HepG2 (cell line): Measurements from ENCODE around the gene INTS6. TPM values are rescaled to one million over a fixed set of nuclear protein-coding genes. Genes with fewer than 3 reads are reported as not detected.
A peak's percentile ranks its signal among the peaks of the same experiment; 100 is the strongest.

Source experiments
- BHLHE40 ChIP-seq: IDR thresholded peaks from 2 replicates; pipeline ENCODE4 v1.6.1; 2011; ENCODE audit warnings: low read length, improper control_type of control experiment
- BRF2 ChIP-seq: sonication (generic); formaldehyde crosslinking; IDR thresholded peaks from 2 replicates; pipeline ENCODE4 v1.8.1; 2022; ENCODE audit warnings: mild to moderate bottlenecking, missing genetic modification reagents
- DMAP1 ChIP-seq: IDR thresholded peaks from 2 replicates; pipeline ENCODE4 v1.6.1; 2016
- HBP1 ChIP-seq: IDR thresholded peaks from 2 replicates; pipeline ENCODE4 v1.6.1; 2016; ENCODE audit warnings: low read depth, control low read depth
- HCFC1 ChIP-seq: fragments of 150-350 bp; IDR thresholded peaks from 2 replicates; pipeline ENCODE4 v1.6.1; 2014; ENCODE audit warnings: low read depth, low read length
- HES4 ChIP-seq: sonication (generic); formaldehyde crosslinking; IDR thresholded peaks from 2 replicates; pipeline ENCODE4 v1.9.0; 2021; ENCODE audit warnings: mild to moderate bottlenecking, missing genetic modification reagents, borderline replicate concordance
- KLF13 ChIP-seq: sonication (generic); formaldehyde crosslinking; IDR thresholded peaks from 2 replicates; pipeline ENCODE4 v1.4.0; 2020; ENCODE audit warnings: mild to moderate bottlenecking, missing genetic modification reagents
- KLF16 ChIP-seq, 2 experiments: sonication (generic) in 1 of 2; formaldehyde crosslinking in 1 of 2; IDR thresholded peaks; 2 replicates each; pipeline versions ENCODE4 v1.6.1 to v1.8.0; 2016 to 2023; ENCODE audit warnings: missing genetic modification reagents in 2 of 2, missing compliant biosample characterization in 1 of 2
- MED1 ChIP-seq: sonication (generic); formaldehyde crosslinking; IDR thresholded peaks from 2 replicates; pipeline ENCODE4 v1.4.0; 2020; ENCODE audit warnings: missing genetic modification reagents
- MTA3 ChIP-seq: sonication (generic); formaldehyde crosslinking; IDR thresholded peaks from 2 replicates; pipeline ENCODE4 v1.4.0; 2020; ENCODE audit warnings: missing genetic modification reagents
- NAIF1 ChIP-seq: sonication (generic); formaldehyde crosslinking; IDR thresholded peaks from 2 replicates; pipeline ENCODE4 v1.5.0; 2020; ENCODE audit warnings: mild to moderate bottlenecking, missing genetic modification reagents, borderline replicate concordance
- SMC3 ChIP-seq: IDR thresholded peaks from 2 replicates; pipeline ENCODE4 v1.6.1; 2011; ENCODE audit warnings: low read length, improper control_type of control experiment
- SNAPC2 ChIP-seq: sonication (generic); formaldehyde crosslinking; IDR thresholded peaks from 2 replicates; pipeline ENCODE4 v1.8.1; 2022; ENCODE audit warnings: mild to moderate bottlenecking, missing genetic modification reagents
- SRSF1 ChIP-seq: fragments of 200-400 bp; formaldehyde crosslinking; optimal IDR thresholded peaks from 2 replicates; pipeline ENCODE3; 2017; ENCODE audit warnings: mild to moderate bottlenecking, low read depth, low read length, moderate library complexity
- TAF1 ChIP-seq: sonication (generic); formaldehyde crosslinking; IDR thresholded peaks from 2 replicates; pipeline ENCODE4 v1.4.0; 2020; ENCODE audit warnings: missing genetic modification reagents
- THAP11 ChIP-seq: IDR thresholded peaks from 2 replicates; pipeline ENCODE4 v1.6.1; 2016; ENCODE audit warnings: missing biosample characterization, missing genetic modification reagents
- ZBTB21 ChIP-seq: sonication (generic); formaldehyde crosslinking; IDR thresholded peaks from 2 replicates; pipeline ENCODE4 v1.4.0; 2020; ENCODE audit warnings: missing genetic modification reagents
- ZBTB42 ChIP-seq: sonication (generic); formaldehyde crosslinking; IDR thresholded peaks from 2 replicates; pipeline ENCODE4 v1.5.0; 2020; ENCODE audit warnings: mild to moderate bottlenecking, missing genetic modification reagents
- ZIK1 ChIP-seq: sonication (generic); formaldehyde crosslinking; IDR thresholded peaks from 2 replicates; pipeline ENCODE4 v1.5.0; 2020; ENCODE audit warnings: mild to moderate bottlenecking, low read depth, missing genetic modification reagents, borderline replicate concordance
- ZNF251 ChIP-seq: sonication (generic); formaldehyde crosslinking; IDR thresholded peaks from 2 replicates; pipeline ENCODE4 v1.9.0; 2021; ENCODE audit warnings: mild to moderate bottlenecking, missing genetic modification reagents
- ZNF263 ChIP-seq: sonication (generic); formaldehyde crosslinking; IDR thresholded peaks from 2 replicates; pipeline ENCODE4 v1.4.0; 2020; ENCODE audit warnings: missing genetic modification reagents
- ZNF451 ChIP-seq: sonication (generic); formaldehyde crosslinking; IDR thresholded peaks from 2 replicates; pipeline ENCODE4 v1.5.0; 2020; ENCODE audit warnings: mild to moderate bottlenecking, missing genetic modification reagents
- ZNF7 ChIP-seq: IDR thresholded peaks from 2 replicates; pipeline ENCODE4 v1.6.1; 2016; ENCODE audit warnings: missing biosample characterization, missing genetic modification reagents
- ZNF879 ChIP-seq: sonication (generic); formaldehyde crosslinking; IDR thresholded peaks from 2 replicates; pipeline ENCODE4 v1.8.1; 2023; ENCODE audit warnings: missing genetic modification reagents
- polyA plus RNA-seq, 8 experiments: library from polyadenylated mRNA; depleted of rRNA in 3 of 8; stranded (reverse) in 7 of 8; unstranded in 1 of 8; fragments of >200 nt; fragmentation: Illumina TruSeq in 4 of 8; extraction: Trizol in 4 of 8; gene quantifications; 2 replicates each; pipeline versions ENCODE4 v1.2.1 to v1.2.3, GENCODE V29; 2011 to 2016; ENCODE audit warnings: low read depth in 4 of 8, missing spikeins in 1 of 8, mixed read lengths in 1 of 8; ENCODE audit not compliant: insufficient read depth in 1 of 8
- total RNA-seq, 5 experiments: library from RNA; depleted of rRNA; stranded (reverse); fragments of >200 nt; fragmentation: Illumina TruSeq; extraction: Trizol; gene quantifications; 2 replicates each; pipeline ENCODE4 v1.2.3, GENCODE V29; 2016; ENCODE audit warnings: low read depth in 1 of 5
- TF ChIP-seq, protein P1 (sequence below): sonication (generic); formaldehyde crosslinking; IDR thresholded peaks from 2 replicates; pipeline ENCODE4 v1.8.1; 2023; ENCODE audit warnings: mild to moderate bottlenecking, moderate library complexity, missing genetic modification reagents
- TF ChIP-seq, protein P2 (sequence below): sonication (generic); formaldehyde crosslinking; IDR thresholded peaks from 2 replicates; pipeline ENCODE4 v1.8.0; 2022; ENCODE audit warnings: mild to moderate bottlenecking, missing genetic modification reagents; ENCODE audit not compliant: insufficient replicate concordance

Gene INTS6
- total and polyA plus RNA-seq, 2 of the 13 experiments (the other 11 are each of a cell fraction or from before 2014, with no cell fraction given), result 27.9 to 38.4 TPM

- TF ChIP-seq MTA3 (CRISPR knock-in tag) (no peak), ZIK1 (CRISPR knock-in tag) (0 out of 2 replicates have a peak, but pooled peaks have one; percentile 38), MED1 (CRISPR knock-in tag) (peak; percentile 68), BHLHE40 (peak; percentile 59), ZNF7 (CRISPR knock-in tag) (0 out of 2 replicates have a peak, but pooled peaks have one; percentile 12), BRF2 (CRISPR knock-in tag) (no peak), ZBTB21 (0 out of 2 replicates have a peak, but pooled peaks have one; percentile 39), HES4 (CRISPR knock-in tag) (0 out of 2 replicates have a peak, but pooled peaks have one; percentile 22), DMAP1 (peak; percentile 2; the same call in 1 of the 2 replicates), ZNF251 (no peak), ZBTB42 (CRISPR knock-in tag) (0 out of 2 replicates have a peak, but pooled peaks have one; percentile 74), ZNF879 (CRISPR knock-in tag) (peak; percentile 77), KLF13 (CRISPR knock-in tag) (no peak), KLF16 (CRISPR knock-in tag; IDR thresholded peaks at IDR 0.05) (peak in 1 of 2 experiments; percentile 74; a peak in 1 of 4 replicates), NAIF1 (CRISPR knock-in tag) (no peak), SNAPC2 (CRISPR knock-in tag) (0 out of 2 replicates have a peak, but pooled peaks have one; percentile 85), SMC3 (peak; percentile 7; the same call in 1 of the 2 replicates), TAF1 (CRISPR knock-in tag) (peak; percentile 99), ZNF263 (0 out of 2 replicates have a peak, but pooled peaks have one; percentile 34), THAP11 (CRISPR knock-in tag) (peak; percentile 27; the same call in 1 of the 2 replicates), HCFC1 (0 out of 2 replicates have a peak, but pooled peaks have one; percentile 17), ZNF451 (CRISPR knock-in tag) (peak; percentile 43; the same call in 1 of the 2 replicates), SRSF1 (peak; percentile 70), HBP1 (CRISPR knock-in tag) (peak; percentile 41; the same call in 1 of the 2 replicates)
- TF ChIP-seq, protein P1, sequence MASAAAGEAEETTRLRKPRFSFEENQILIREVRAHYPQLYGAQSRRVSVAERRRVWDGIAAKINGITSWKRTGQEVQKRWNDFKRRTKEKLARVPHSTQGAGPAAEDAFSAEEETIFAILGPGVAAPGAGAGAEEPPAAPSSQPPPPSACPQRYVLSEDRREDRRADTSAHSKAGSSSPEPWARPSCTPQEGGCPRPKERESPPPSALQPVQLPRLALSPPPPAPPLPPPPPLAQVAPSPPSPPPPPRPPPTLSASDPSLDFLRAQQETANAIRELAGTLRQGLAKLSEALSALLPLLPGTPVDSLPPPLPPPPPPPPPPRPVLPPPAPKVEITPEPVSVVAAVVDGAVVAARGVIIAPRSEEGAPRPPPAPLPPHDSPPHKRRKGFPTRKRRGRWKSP (CRISPR knock-in tag), result peak; percentile 5; the same call in 1 of the 2 replicates
- TF ChIP-seq, protein P2, sequence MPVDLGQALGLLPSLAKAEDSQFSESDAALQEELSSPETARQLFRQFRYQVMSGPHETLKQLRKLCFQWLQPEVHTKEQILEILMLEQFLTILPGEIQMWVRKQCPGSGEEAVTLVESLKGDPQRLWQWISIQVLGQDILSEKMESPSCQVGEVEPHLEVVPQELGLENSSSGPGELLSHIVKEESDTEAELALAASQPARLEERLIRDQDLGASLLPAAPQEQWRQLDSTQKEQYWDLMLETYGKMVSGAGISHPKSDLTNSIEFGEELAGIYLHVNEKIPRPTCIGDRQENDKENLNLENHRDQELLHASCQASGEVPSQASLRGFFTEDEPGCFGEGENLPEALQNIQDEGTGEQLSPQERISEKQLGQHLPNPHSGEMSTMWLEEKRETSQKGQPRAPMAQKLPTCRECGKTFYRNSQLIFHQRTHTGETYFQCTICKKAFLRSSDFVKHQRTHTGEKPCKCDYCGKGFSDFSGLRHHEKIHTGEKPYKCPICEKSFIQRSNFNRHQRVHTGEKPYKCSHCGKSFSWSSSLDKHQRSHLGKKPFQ (CRISPR knock-in tag), result peak; percentile 83
These were observed at the start of gene INTS6 (continued) for GRCh38 chr13:51452361-51453206.
